Esophagus muscularis mucosa (tissue), 4 donors: Measurements from ENCODE around the gene MME.

Source experiments
- CTCF ChIP-seq, 3 experiments: fragments of 200-600 bp in 2 of 3; fragments of 450-650 bp in 1 of 3; sonication (generic) in 2 of 3; IDR thresholded peaks; one replicate each; pipeline ENCODE4 v1.5.1; 2017 to 2019; ENCODE audit warnings: antibody characterized with exemption in 3 of 3, mild to moderate bottlenecking in 2 of 3, moderate library complexity in 1 of 3
- EP300 ChIP-seq: sonication (generic); formaldehyde crosslinking; IDR thresholded peaks from one replicate; pipeline ENCODE4 v1.6.1; 2017; ENCODE audit warnings: antibody characterized with exemption
- POLR2A ChIP-seq: fragments of 450-650 bp; IDR thresholded peaks from one replicate; pipeline ENCODE4 v1.6.1; 2017; ENCODE audit warnings: antibody characterized with exemption, moderate library complexity, mild to moderate bottlenecking, low read depth

- no peak for TF ChIP-seq CTCF (IDR thresholded peaks at IDR 0.05)
- no peak for TF ChIP-seq POLR2A
- no peak for TF ChIP-seq EP300
Observed at GRCh38 chr3:155111971-155112370, 31.9 kb downstream of the MME start.
